SK-N-SH treated with all-trans-retinoic acid at 6 μM for 48 hours (cell line): Measurements from ENCODE around the gene MSRB3.

ENCODE experiments used
- ARNTL ChIP-seq: fragments of 450-650 bp; formaldehyde crosslinking; IDR thresholded peaks from 2 replicates; pipeline ENCODE4 v1.5.0; 2020; ENCODE audit warnings: low read depth, mild to moderate bottlenecking, moderate library complexity, borderline replicate concordance
- BACH2 ChIP-seq: fragments of 250-450 bp; sonication (Bioruptor Pico); IDR thresholded peaks from 2 replicates; pipeline ENCODE4 v1.9.0; 2021; ENCODE audit warnings: mild to moderate bottlenecking, borderline replicate concordance
- CREB5 ChIP-seq: fragments of 250-450 bp; sonication (Bioruptor Pico); IDR thresholded peaks from 2 replicates; pipeline ENCODE4 v1.5.1; 2020; ENCODE audit warnings: low read depth, mild to moderate bottlenecking, moderate library complexity
- CSDC2 ChIP-seq: fragments of 250-450 bp; sonication (Bioruptor Pico); IDR thresholded peaks from 2 replicates; pipeline ENCODE4 v1.5.0; 2020; ENCODE audit warnings: mild to moderate bottlenecking, moderate library complexity
- ESRRG ChIP-seq: fragments of 250-450 bp; sonication (Bioruptor Pico); IDR thresholded peaks from 2 replicates; pipeline ENCODE4 v1.6.1; 2021; ENCODE audit warnings: mild to moderate bottlenecking
- GLIS3 ChIP-seq: fragments of 250-450 bp; sonication (Bioruptor Pico); IDR thresholded peaks from 2 replicates; pipeline ENCODE4 v1.5.0; 2020; ENCODE audit warnings: mild to moderate bottlenecking, moderate library complexity
- ISL1 ChIP-seq: fragments of 250-450 bp; sonication (Bioruptor Pico); IDR thresholded peaks from 2 replicates; pipeline ENCODE4 v2.1.2; 2022; ENCODE audit warnings: mild to moderate bottlenecking, moderate library complexity
- OSR1 ChIP-seq: fragments of 250-450 bp; sonication (Bioruptor Pico); IDR thresholded peaks from 2 replicates; pipeline ENCODE4 v1.8.0; 2022; ENCODE audit warnings: moderate library complexity, mild to moderate bottlenecking, inconsistent platforms
- PATZ1 ChIP-seq: fragments of 250-450 bp; sonication (Bioruptor Pico); IDR thresholded peaks from 2 replicates; pipeline ENCODE4 v1.8.0; 2020; ENCODE audit warnings: mild to moderate bottlenecking, moderate library complexity, borderline replicate concordance
- RARB ChIP-seq: fragments of 250-450 bp; sonication (Bioruptor Pico); IDR thresholded peaks from 2 replicates; pipeline ENCODE4 v1.8.0; 2021; ENCODE audit warnings: mild to moderate bottlenecking, moderate library complexity
- SNAI2 ChIP-seq: fragments of 250-450 bp; sonication (Bioruptor Pico); IDR thresholded peaks from 2 replicates; pipeline ENCODE4 v1.5.0; 2020; ENCODE audit warnings: mild to moderate bottlenecking, moderate library complexity
- TOX ChIP-seq: fragments of 250-450 bp; sonication (Bioruptor Pico); IDR thresholded peaks from 2 replicates; pipeline ENCODE4 v1.8.0; 2021; ENCODE audit warnings: mild to moderate bottlenecking, moderate library complexity, borderline replicate concordance
- ZNF565 ChIP-seq: fragments of 450-650 bp; formaldehyde crosslinking; conservative IDR thresholded peaks from 2 replicates; pipeline ENCODE4 v1.5.0; 2020; ENCODE audit warnings: low read depth, mild to moderate bottlenecking, moderate library complexity
- ZNF70 ChIP-seq: fragments of 450-650 bp; formaldehyde crosslinking; IDR thresholded peaks from 2 replicates; pipeline ENCODE4 v1.5.0; 2020; ENCODE audit warnings: mild to moderate bottlenecking, moderate library complexity

- no peak for TF ChIP-seq SNAI2 (CRISPR knock-in tag)
- no peak for TF ChIP-seq ZNF70 (CRISPR knock-in tag)
- no peak for TF ChIP-seq TOX (CRISPR knock-in tag)
- no peak for TF ChIP-seq RARB (CRISPR knock-in tag)
- TF ChIP-seq PATZ1 (CRISPR knock-in tag) = no peak
- no peak for TF ChIP-seq BACH2
- no peak for TF ChIP-seq ESRRG
- TF ChIP-seq ISL1 (CRISPR knock-in tag) = no peak
- TF ChIP-seq OSR1 (CRISPR knock-in tag) = no peak
- no peak for TF ChIP-seq ZNF565
- TF ChIP-seq CSDC2 (CRISPR knock-in tag) = no peak
- no peak for TF ChIP-seq ARNTL (CRISPR knock-in tag)
- no peak for TF ChIP-seq CREB5 (CRISPR knock-in tag)
- TF ChIP-seq GLIS3 = no peak
These were observed 2.9 kb upstream of the MSRB3 start for GRCh38 chr12:65275627-65276026.
